ENCODE measurements around the gene STK40. TPM values are rescaled to one million over a fixed set of nuclear protein-coding genes. Genes with fewer than 3 reads are reported as not detected.

Gene STK40
- total and polyA plus RNA-seq, 9 of the 15 experiments (the other 6 are each of a cell fraction or from before 2014, with no cell fraction given): 0.69 to 94.3 (median 39.1) TPM

DNA sequence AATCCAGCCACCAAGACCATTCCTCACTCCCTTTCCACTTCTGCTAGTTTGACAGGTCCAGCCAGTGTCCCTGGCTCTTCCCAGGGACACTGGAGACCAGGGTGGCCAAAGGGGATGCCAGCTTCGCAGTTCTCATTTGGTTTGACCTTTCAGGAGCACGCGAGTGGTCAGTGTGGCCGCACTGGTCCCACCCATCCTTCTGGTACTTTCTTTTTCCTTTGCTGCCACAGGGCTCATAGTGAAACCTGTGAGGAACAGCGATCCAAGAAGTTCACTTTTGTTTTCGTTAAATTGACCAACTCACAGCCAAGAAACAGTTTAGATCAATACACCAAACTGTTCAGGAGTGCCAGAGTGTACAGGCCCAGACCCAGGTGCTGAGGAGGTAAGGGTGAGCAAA lies 47.9 kb downstream of the STK40 start (continued):
- TF ChIP-seq ZNF507 (tag; conservative IDR thresholded peaks at IDR 0.05) (no peak), NR2C2 (CRISPR knock-in tag; IDR thresholded peaks at IDR 0.05) (no peak), NR2C2 (tag; IDR thresholded peaks at IDR 0.05) (no peak), FOXM1 (IDR thresholded peaks at IDR 0.05; ENCODE audit: low read depth) (no peak), FOXM1 (CRISPR knock-in tag; IDR thresholded peaks at IDR 0.05; ENCODE audit: low read depth) (no peak)

DNA sequence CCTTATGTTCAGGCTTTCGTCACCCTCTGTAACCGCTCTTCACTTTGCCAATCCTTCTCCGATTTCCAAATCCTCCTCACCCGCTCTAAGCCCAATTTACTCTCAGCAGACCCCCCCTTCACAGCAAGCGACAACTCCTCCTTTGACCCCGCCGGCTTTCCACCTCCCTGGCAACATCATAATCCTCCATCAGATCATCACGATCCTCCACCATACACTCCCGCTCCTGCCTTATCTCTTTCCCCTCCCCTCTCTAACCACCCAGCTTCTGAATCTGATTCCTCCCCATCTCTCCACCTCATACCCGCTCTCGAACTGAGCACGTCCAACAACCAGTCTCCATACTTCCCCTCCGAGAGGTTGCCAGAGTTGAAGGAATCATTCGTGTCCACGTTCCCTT lies 54.8 kb downstream of the STK40 start:
- ChIA-PET POLR2A (interaction anchor here (1.6 kb wide), 1 partner anchor 9 kb away, joined by 8 read pairs; no protein-coding TSS in a partner anchor), CTCF (ENCODE audit: low intra/inter-chr PET ratio) (no interaction called here)
- no TSS peak for BruUV-seq (replicated peaks)
- in situ Hi-C loops (cut with MboI): no loop called here
- no peak for FAIRE-seq
- no peaks in the 10 kb centered on the region for H3K79me2 ChIP-seq (ENCODE audit: control insufficient read depth, insufficient read depth, low read length)
- H3K36me3 ChIP-seq (ENCODE audit: control insufficient read depth, insufficient read depth, low read length): no peaks in the 10 kb centered on the region
- no peak for DNase-seq (ENCODE audit: extremely low read depth in 1 of 4, low spot score in 3 of 4)
- no peaks in the 10 kb centered on the region for H3K9me1 ChIP-seq (ENCODE audit: control insufficient read depth, insufficient read depth, low read length)
- no peaks in the 10 kb centered on the region for H3K9me3 ChIP-seq (replicated peaks; ENCODE audit: control insufficient read depth, insufficient read depth, low read depth, low read length)
- no peak for ATAC-seq
- H4K20me1 ChIP-seq (replicated peaks; ENCODE audit: control insufficient read depth, insufficient read depth, low read length): no peaks in the 10 kb centered on the region
- intact Hi-C loops (cut with micrococcal nuclease): no loop called here
- 45% methylated on average over 15 of the region's 15 CpGs for WGBS (ENCODE audit: insufficient coverage, low coverage, missing lambda C conversion rate)
- H3K27ac ChIP-seq (ENCODE audit: extremely low read depth, low read depth, low read length): no peak overlapping the region
- H3K9ac ChIP-seq (ENCODE audit: insufficient read depth in 1 of 2, low read depth in 2 of 2, low read length in 2 of 2): no peak overlapping the region
- H2AFZ ChIP-seq (ENCODE audit: low read depth, low read length): no peak overlapping the region
- H3K4me1 ChIP-seq (replicated peaks in 1 of 2; ENCODE audit: control insufficient read depth in 2 of 2, insufficient read depth in 2 of 2, low read length in 2 of 2): peaks cover 10 to 23% of the 10 kb centered on the region in 2 experiments
- no peak overlapping the region for H3K4me2 ChIP-seq (ENCODE audit: insufficient read depth, low read length)
- no peak overlapping the region for H3K4me3 ChIP-seq
- H3K27me3 ChIP-seq (ENCODE audit: control insufficient read depth in 2 of 2, insufficient read depth in 2 of 2, low read length in 2 of 2): no peaks in the 10 kb centered on the region
- TF ChIP-seq ZNF583 (CRISPR knock-in tag; IDR thresholded peaks at IDR 0.05) (no peak), CCNT2 (IDR thresholded peaks at IDR 0.05; ENCODE audit: borderline replicate concordance, extremely low read depth, insufficient read length, low read depth, low read length) (no peak), LARP7 (IDR thresholded peaks at IDR 0.05) (0 out of 2 replicates have a peak, but pooled peaks have one; percentile 36), PURB (CRISPR knock-in tag; IDR thresholded peaks at IDR 0.05; ENCODE audit: low read depth) (no peak), MCM5 (IDR thresholded peaks at IDR 0.05; ENCODE audit: low read depth) (0 out of 2 replicates have a peak, but pooled peaks have one; percentile 80), KHSRP (IDR thresholded peaks at IDR 0.05) (no peak), MAFG (tag; conservative IDR thresholded peaks at IDR 0.05) (no peak), OTX1 (CRISPR knock-in tag; IDR thresholded peaks at IDR 0.05) (0 out of 2 replicates have a peak, but pooled peaks have one; percentile 29), ELF4 (CRISPR knock-in tag; IDR thresholded peaks at IDR 0.05) (0 out of 2 replicates have a peak, but pooled peaks have one; percentile 35), ZBTB17 (CRISPR knock-in tag; IDR thresholded peaks at IDR 0.05) (no peak), ZNF444 (CRISPR knock-in tag; IDR thresholded peaks at IDR 0.05) (no peak), KAT2B (IDR thresholded peaks at IDR 0.05; ENCODE audit: low read depth, low read length) (no peak), POLR2B (IDR thresholded peaks at IDR 0.05; ENCODE audit: low read depth, partially characterized antibody) (no peak)
- TF ChIP-seq, protein P1, sequence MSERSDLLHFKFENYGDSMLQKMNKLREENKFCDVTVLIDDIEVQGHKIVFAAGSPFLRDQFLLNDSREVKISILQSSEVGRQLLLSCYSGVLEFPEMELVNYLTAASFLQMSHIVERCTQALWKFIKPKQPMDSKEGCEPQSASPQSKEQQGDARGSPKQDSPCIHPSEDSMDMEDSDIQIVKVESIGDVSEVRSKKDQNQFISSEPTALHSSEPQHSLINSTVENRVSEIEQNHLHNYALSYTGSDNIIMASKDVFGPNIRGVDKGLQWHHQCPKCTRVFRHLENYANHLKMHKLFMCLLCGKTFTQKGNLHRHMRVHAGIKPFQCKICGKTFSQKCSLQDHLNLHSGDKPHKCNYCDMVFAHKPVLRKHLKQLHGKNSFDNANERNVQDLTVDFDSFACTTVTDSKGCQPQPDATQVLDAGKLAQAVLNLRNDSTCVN (CRISPR knock-in tag; IDR thresholded peaks at IDR 0.05): 0 out of 2 replicates have a peak, but pooled peaks have one; percentile 85
- TF ChIP-seq, protein P2, sequence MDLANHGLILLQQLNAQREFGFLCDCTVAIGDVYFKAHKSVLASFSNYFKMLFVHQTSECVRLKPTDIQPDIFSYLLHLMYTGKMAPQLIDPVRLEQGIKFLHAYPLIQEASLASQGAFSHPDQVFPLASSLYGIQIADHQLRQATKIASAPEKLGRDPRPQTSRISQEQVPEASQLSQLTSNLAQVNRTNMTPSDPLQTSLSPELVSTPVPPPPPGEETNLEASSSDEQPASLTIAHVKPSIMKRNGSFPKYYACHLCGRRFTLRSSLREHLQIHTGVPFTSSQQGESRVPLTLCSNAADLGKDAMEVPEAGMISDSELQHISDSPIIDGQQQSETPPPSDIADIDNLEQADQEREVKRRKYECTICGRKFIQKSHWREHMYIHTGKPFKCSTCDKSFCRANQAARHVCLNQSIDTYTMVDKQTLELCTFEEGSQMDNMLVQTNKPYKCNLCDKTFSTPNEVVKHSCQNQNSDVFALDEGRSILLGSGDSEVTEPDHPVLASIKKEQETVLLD (IDR thresholded peaks at IDR 0.05): 0 out of 2 replicates have a peak, but pooled peaks have one; percentile 25
- TF ChIP-seq, protein P3, sequence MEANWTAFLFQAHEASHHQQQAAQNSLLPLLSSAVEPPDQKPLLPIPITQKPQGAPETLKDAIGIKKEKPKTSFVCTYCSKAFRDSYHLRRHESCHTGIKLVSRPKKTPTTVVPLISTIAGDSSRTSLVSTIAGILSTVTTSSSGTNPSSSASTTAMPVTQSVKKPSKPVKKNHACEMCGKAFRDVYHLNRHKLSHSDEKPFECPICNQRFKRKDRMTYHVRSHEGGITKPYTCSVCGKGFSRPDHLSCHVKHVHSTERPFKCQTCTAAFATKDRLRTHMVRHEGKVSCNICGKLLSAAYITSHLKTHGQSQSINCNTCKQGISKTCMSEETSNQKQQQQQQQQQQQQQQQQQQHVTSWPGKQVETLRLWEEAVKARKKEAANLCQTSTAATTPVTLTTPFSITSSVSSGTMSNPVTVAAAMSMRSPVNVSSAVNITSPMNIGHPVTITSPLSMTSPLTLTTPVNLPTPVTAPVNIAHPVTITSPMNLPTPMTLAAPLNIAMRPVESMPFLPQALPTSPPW (CRISPR knock-in tag; IDR thresholded peaks at IDR 0.05): peak; percentile 53
